SK-N-MC (cell line): ENCODE measurements around the gene FCAMR.

Experiments used
- EZH2 ChIP-seq: fragments of 200-600 bp; sonication (generic); IDR thresholded peaks from one replicate; pipeline ENCODE4 v1.6.1; 2017; ENCODE audit warnings: antibody characterized with exemption
- POLR2AphosphoS5 ChIP-seq: IDR thresholded peaks from 2 replicates; pipeline ENCODE4 v1.6.1; 2012; ENCODE audit warnings: mild to moderate bottlenecking, low read depth, low read length, borderline replicate concordance

DNA sequence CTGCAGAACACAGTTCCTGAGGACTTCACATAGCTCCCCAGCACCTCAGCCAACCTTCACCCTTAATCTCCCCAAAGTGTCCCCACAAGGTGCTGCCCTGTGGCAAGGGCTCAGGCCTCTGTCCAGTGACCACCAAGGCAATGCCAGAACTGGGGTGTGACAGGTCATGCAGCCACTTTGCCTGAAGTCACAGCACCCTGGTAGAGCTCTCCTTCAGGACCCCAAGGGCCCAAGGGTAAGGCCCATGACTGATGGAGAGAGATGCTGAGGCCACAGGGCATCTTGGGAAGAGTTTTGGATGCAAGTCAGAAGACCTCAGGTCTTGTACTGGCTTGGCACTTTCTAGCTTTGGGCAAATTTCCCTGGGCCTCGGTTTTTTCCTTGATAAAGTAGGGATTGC lies 47.7 kb downstream of the FCAMR start:
- TF ChIP-seq EZH2 = no peak
- TF ChIP-seq POLR2AphosphoS5 = no peak
